ENCODE measurements around the gene ENO1. TPM values are rescaled to one million over a fixed set of nuclear protein-coding genes. Genes with fewer than 3 reads are reported as not detected.

Gene ENO1
- total and polyA plus RNA-seq, 2 donors (not counting 3 experiments of a cell fraction or from before 2014, with no cell fraction given): 1,111 to 1,593 TPM

DNA sequence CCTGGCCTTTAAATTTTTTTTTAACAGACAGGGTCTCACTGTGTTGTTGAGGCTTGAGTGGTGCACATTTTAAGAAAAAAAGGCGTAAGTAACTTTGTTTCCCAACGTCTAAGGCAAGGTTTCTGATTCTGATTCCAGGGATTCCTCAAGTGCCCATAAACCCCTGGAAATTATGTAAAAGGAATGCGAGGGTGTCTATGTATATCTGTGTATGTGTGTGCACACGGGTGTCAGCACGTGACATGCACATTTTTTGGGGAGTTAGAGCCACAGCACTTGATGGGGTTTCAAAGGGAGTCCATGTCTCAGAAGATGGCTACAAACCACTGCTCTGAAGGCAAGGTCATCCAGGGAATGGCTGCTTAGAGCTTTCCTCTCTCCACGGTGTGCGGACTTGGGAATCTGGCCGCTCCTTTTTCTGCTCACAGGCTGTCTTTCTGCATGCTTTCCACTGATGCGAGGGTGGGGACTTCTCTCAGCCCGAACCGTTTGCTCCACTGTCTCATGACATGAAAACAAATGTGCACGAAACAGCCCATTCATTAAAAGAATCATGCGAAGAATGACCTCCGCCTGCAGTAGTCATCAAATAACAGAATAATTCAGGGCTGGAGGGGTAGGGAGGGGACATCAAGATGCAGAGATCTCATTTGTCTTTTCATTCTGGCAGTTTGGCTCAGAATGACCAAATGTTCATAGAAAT is 42.4 kb downstream of the ENO1 start:
- H3K9ac ChIP-seq (replicated peaks; ENCODE audit: extremely low read depth, insufficient read depth, low read length): no peak overlapping the region
- no peaks in the 10 kb centered on the region for H3K27me3 ChIP-seq (ENCODE audit: control insufficient read depth in 2 of 2, insufficient read depth in 2 of 2, low read length in 2 of 2)
- H3K4me3 ChIP-seq (replicated peaks in 1 of 3; ENCODE audit: insufficient read depth in 1 of 3, low read depth in 1 of 3, low read length in 3 of 3): no peak overlapping the region
- H4K20me1 ChIP-seq (replicated peaks; ENCODE audit: control insufficient read depth, extremely low read depth, insufficient read depth, low read length): no peaks in the 10 kb centered on the region
- H3K27ac ChIP-seq (ENCODE audit: insufficient read depth, low read depth, low read length): no peak overlapping the region
- dilution Hi-C loops (cut with MboI; ENCODE audit: extremely low pct_ligation_motif_present, low sequenced_read_pairs): no loop called here
- H3K9me1 ChIP-seq (replicated peaks; ENCODE audit: control insufficient read depth, extremely low read depth, insufficient read depth, low read length): no peaks in the 10 kb centered on the region
- POLR2A ChIA-PET: no interaction called here
- no peaks in the 10 kb centered on the region for H3K79me2 ChIP-seq (ENCODE audit: control insufficient read depth, insufficient read depth, low read length)
- TF ChIP-seq CTCF (IDR thresholded peaks at IDR 0.05; ENCODE audit: extremely low read depth in 1 of 2, insufficient read depth in 1 of 2, low read depth in 1 of 2, low read length in 2 of 2): no peak
- TF ChIP-seq POLR2A (IDR thresholded peaks at IDR 0.05; ENCODE audit: low read depth, low read length): no peak
- no peak for TF ChIP-seq JUN (IDR thresholded peaks at IDR 0.05; ENCODE audit: borderline replicate concordance, insufficient read depth, insufficient read length, low read depth)
- TF ChIP-seq MAX (IDR thresholded peaks at IDR 0.05; ENCODE audit: insufficient read depth, insufficient read length): no peak
- TF ChIP-seq GATA2 (IDR thresholded peaks at IDR 0.05; ENCODE audit: insufficient read depth, insufficient read length, low read depth, low read length): no peak
- no peak for TF ChIP-seq POLR2AphosphoS5 (IDR thresholded peaks at IDR 0.05; ENCODE audit: insufficient read depth, low read depth, low read length)
- no peak for TF ChIP-seq MYC (IDR thresholded peaks at IDR 0.05; ENCODE audit: low read depth, low read length)
- no peak for TF ChIP-seq FOS (IDR thresholded peaks at IDR 0.05; ENCODE audit: borderline replicate concordance, insufficient read depth, low read length)
- TF ChIP-seq EZH2 (IDR thresholded peaks at IDR 0.05; ENCODE audit: borderline replicate concordance, low read depth, low read length, severe bottlenecking): no peak
- no peak overlapping the region for H3K4me2 ChIP-seq (ENCODE audit: insufficient read depth, low read length)
- FAIRE-seq (no peak), DNase-seq (ENCODE audit: low read depth, low spot score) (no peak)
- CTCF ChIA-PET: interaction anchor here (4.9 kb wide), 1 partner anchor 13 kb away, joined by 26 read pairs; no protein-coding TSS in a partner anchor
- no TSS peak for BruUV-seq (replicated peaks)
- H2AFZ ChIP-seq (ENCODE audit: low read depth, low read length): no peak overlapping the region
- intact Hi-C loops (cut with micrococcal nuclease): no loop called here
- H3K9me3 ChIP-seq (replicated peaks; ENCODE audit: control insufficient read depth, insufficient read depth, low read length): no peaks in the 10 kb centered on the region
- H3K36me3 ChIP-seq (ENCODE audit: control insufficient read depth in 2 of 2, extremely low read depth in 1 of 2, insufficient read depth in 2 of 2, low read length in 2 of 2): no peaks in the 10 kb centered on the region
- no peaks in the 10 kb centered on the region for H3K4me1 ChIP-seq (ENCODE audit: control insufficient read depth, extremely low read depth, insufficient read depth, low read length)

All from endothelial cell of umbilical vein (primary cell).